ENCODE data around the gene CACNB4.

DNA sequence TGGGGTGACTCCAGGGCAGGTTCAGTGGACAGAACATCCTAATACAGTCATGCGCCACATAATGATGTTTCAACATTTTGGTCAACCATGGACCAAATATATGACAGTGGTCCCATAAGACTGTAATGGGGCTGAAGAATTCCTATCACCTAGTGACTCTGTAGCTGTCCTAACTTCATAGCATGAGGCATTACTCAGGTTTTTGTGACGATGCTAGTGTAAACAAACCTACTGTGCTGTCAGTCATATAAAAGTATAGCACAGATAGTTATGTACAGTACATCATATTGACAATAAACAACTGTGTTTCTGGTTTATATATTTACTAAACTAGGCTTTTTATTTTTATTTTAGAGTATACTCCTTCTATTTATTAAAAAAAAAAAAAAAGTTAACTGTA is 87.1 kb downstream of the CACNB4 start:
- TF ChIP-seq, protein P1, sequence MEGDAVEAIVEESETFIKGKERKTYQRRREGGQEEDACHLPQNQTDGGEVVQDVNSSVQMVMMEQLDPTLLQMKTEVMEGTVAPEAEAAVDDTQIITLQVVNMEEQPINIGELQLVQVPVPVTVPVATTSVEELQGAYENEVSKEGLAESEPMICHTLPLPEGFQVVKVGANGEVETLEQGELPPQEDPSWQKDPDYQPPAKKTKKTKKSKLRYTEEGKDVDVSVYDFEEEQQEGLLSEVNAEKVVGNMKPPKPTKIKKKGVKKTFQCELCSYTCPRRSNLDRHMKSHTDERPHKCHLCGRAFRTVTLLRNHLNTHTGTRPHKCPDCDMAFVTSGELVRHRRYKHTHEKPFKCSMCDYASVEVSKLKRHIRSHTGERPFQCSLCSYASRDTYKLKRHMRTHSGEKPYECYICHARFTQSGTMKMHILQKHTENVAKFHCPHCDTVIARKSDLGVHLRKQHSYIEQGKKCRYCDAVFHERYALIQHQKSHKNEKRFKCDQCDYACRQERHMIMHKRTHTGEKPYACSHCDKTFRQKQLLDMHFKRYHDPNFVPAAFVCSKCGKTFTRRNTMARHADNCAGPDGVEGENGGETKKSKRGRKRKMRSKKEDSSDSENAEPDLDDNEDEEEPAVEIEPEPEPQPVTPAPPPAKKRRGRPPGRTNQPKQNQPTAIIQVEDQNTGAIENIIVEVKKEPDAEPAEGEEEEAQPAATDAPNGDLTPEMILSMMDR (IDR thresholded peaks at IDR 0.05; ENCODE audit: low read depth, low read length): no peak
- TF ChIP-seq MYC (IDR thresholded peaks at IDR 0.05; ENCODE audit: low read depth, low read length) (no peak), POLR2A (IDR thresholded peaks at IDR 0.05; ENCODE audit: extremely low read depth, insufficient read length) (no peak)
- TF ChIP-seq, protein P2, sequence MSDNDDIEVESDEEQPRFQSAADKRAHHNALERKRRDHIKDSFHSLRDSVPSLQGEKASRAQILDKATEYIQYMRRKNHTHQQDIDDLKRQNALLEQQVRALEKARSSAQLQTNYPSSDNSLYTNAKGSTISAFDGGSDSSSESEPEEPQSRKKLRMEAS (IDR thresholded peaks at IDR 0.05; ENCODE audit: low read depth, low read length): no peak

Measured in NB4 (cell line).